ENCODE measurements around the gene TMTC1. TPM values are rescaled to one million over a fixed set of nuclear protein-coding genes. Genes with fewer than 3 reads are reported as not detected.

Gene TMTC1
- total RNA-seq, 4 donors from 2014 or later: 83.9 to 169 (median 96.9) TPM

GRCh38 chr12:29728030-29728429 lies 55.7 kb downstream of the TMTC1 start:
- ATAC-seq (ENCODE audit: low FRiP score) (no peak), DNase-seq (ENCODE audit: low spot score) (no peak)
- TF ChIP-seq CTCF (IDR thresholded peaks at IDR 0.05): no peak

- no peak for ATAC-seq (ENCODE audit: low FRiP score)
- TF ChIP-seq CTCF (IDR thresholded peaks at IDR 0.05): no peak
Measured at GRCh38 chr12:29726741-29727348, 56.9 kb downstream of the TMTC1 start.

GRCh38 chr12:29726321-29726692 lies 57.4 kb downstream of the TMTC1 start:
- no peak for TF ChIP-seq CTCF (IDR thresholded peaks at IDR 0.05)
- ATAC-seq (ENCODE audit: low FRiP score) (no peak), DNase-seq (ENCODE audit: low spot score) (no peak)

More at GRCh38 chr12:29726741-29727348, 56.9 kb downstream of the TMTC1 start:
- DNase-seq (ENCODE audit: low spot score): no peak

GRCh38 chr12:29725587-29726320 lies 58.0 kb downstream of the TMTC1 start:
- DNase-seq (ENCODE audit: low spot score): no peak
- ATAC-seq (ENCODE audit: low FRiP score): peak; percentile 59
- no peak for TF ChIP-seq CTCF (IDR thresholded peaks at IDR 0.05)

- ATAC-seq (ENCODE audit: low FRiP score): no peak
- no peak for TF ChIP-seq CTCF (IDR thresholded peaks at IDR 0.05)
- no peak for DNase-seq (ENCODE audit: low spot score)
Measured at GRCh38 chr12:29722164-29722563, 61.6 kb downstream of the TMTC1 start.

- TF ChIP-seq CTCF (IDR thresholded peaks at IDR 0.05): no peak
- DNase-seq (ENCODE audit: low spot score): no peak
- no peak for ATAC-seq (ENCODE audit: low FRiP score)
Measured at GRCh38 chr12:29719381-29719780, 64.4 kb downstream of the TMTC1 start.

Measured in omental fat pad (tissue), 4 donors.